Measurements from ENCODE around the gene MAP3K3.
"Not testable (repeated sequence)": the region's sequence is repeated elsewhere in the genome, so short reads cannot be mapped to it uniquely, and the experiment has no call there.

Gene MAP3K3

DNA sequence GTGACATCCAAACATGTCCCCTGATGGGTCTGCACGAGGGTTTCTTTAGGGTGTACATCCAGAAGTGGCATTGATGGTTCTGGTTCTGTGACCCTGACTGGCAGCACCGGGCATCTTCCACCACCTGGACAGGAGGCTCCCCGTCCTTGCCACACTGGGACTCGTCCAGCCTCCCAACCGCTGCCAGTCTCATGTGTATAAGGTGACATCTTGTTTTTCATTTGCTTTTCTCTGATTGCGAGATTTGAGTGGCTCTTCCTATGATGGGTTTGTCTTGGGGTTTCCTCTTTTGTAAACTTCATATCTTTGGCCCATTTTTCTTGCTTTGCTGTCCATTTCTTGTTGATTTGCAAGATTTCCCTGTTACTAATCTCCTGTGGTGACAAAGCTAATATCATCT lies 86.9 kb downstream of the MAP3K3 start:
- no peak for DNase-seq

GRCh38 chr17:63714550-63715277 lies 92.5 kb downstream of the MAP3K3 start:
- no peak for DNase-seq

GRCh38 chr17:63716426-63716825 lies 94.2 kb downstream of the MAP3K3 start:
- no peak for DNase-seq

DNA sequence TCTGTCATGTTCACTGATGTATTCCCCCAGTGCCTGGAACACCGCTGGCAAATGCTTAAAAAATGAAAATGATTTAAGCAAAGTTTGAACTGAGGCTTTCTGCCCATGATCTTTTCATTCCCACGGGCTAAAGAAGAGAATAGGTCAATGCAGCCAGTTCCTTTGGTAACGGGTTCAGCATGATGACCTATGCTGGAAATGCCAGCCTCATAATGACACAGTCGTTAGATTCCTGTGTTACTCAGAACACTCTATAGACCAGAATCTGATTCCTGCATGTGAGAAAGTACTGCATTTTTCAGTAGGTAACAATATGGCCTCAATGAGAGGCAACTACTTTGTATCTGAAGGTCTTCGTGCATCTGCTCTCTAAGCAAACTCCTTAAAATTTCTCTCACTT lies 96.8 kb downstream of the MAP3K3 start:
- DNase-seq: no peak

- not testable (repeated sequence) for DNase-seq
Measured at GRCh38 chr17:63720194-63720593, 98.0 kb downstream of the MAP3K3 start.

DNA sequence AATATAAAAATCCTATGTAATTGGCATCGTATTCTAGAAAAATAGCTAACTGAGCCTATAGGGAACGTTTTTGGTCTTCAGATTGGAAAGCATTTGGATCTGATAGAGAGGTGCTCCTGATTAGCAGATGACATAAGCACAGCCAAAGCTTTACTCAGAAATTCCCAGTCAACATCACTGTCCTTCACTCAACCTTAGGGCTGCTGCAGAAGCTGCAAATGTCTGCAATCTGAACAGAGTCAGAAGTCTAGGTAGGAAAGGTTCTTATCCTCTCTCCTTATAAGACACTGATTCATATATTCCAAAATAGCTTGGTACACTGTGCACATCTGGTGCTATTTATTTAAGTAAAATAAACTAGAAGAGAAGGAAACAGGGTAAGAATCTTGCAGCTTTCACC lies 100.2 kb downstream of the MAP3K3 start:
- no peak for DNase-seq

DNA sequence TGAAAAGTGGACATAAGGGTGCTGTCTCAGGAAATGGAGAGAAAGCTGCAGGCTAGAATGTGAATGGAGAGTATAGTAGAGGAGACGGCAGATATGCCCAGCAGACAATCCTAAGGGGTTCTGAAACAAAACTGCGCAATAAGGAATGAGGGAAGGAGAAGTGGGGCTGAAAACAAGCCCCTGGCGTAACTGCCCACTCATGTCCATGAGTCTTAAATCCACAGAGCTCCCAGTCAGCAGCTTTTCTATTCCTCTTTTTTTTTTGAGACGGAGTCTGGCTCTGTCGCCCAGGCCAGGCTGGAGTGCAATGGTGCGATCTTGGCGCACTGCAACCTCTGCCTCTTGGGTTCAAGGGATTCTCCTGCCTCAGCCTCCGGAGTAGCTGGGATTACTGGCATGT lies 113.5 kb downstream of the MAP3K3 start:
- DNase-seq: no peak

GRCh38 chr17:63740464-63741142 lies 118.4 kb downstream of the MAP3K3 start:
- no peak for DNase-seq

DNA sequence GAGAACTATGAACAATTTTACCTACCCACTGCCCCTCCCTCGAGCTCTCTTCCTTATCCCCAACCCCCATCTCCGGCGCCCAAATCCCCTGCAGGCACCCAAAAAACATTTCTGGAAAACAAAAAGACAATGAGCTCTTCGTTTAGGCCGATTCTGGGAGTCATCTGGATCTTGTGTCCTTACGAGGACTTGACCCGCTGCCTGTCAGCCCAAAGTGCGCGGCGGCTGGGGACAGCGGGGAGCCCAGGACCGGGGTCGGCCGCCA lies 118.9 kb downstream of the MAP3K3 start:
- DNase-seq: no peak

GRCh38 chr17:63741408-63742173 lies 119.4 kb downstream of the MAP3K3 start, which contains the start of gene STRADA:
STRADA (minus strand) TSS chr17:63741799; CDS start chr17:63728369, 13,430 bp downstream.
- peak; percentile 99 for DNase-seq

All from CD4-positive, alpha-beta T cell treated with Interleukin-4 for 4 hours (primary cell).